HG03280 (cell line): ENCODE measurements around the gene NOL4L.

Experiments
- ATAC-seq: cut with Tn5 transposase; IDR thresholded peaks from one replicate; pipeline ENCODE4 v1.9.1; 2021; ENCODE audit warnings: mild to moderate bottlenecking, moderate library complexity; ENCODE audit not compliant: unreplicated experiment

Gene NOL4L

DNA sequence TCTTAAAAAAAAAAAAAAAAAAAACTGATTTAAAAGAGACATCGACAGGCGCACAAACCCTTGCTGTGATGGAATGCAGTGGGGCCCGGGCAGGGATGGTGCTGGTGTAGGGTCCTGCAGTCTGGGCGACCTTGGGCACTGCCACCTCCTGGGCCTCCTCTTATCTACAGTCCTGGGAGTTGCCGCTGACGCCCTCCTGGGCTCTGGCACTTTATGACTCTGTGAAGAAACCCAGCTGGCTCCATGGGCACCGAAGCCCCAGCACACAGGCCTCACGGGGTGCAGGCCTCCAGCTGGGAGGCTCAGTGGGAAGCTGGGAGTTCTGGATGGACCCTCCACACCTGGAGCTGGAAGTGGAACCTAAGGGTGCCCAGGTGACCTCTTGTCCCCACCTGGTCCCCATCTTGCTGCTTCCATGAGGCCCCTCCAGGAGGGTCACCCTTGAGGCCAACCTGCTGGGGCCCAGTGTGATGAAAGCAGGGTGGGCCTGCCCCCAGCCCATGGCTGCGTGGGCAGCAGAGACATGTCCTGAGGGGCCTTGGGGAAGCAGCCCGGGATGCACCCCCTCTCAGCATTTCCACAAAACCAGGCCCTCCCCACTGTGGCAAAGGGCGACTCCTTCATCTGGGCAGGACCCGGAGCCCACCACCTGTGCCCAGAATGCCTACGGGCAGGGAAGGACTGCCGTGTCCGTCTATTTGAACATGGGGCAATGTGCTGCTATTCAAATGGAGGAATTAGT, 122.1 kb downstream of the NOL4L start:
- no peak for ATAC-seq

DNA sequence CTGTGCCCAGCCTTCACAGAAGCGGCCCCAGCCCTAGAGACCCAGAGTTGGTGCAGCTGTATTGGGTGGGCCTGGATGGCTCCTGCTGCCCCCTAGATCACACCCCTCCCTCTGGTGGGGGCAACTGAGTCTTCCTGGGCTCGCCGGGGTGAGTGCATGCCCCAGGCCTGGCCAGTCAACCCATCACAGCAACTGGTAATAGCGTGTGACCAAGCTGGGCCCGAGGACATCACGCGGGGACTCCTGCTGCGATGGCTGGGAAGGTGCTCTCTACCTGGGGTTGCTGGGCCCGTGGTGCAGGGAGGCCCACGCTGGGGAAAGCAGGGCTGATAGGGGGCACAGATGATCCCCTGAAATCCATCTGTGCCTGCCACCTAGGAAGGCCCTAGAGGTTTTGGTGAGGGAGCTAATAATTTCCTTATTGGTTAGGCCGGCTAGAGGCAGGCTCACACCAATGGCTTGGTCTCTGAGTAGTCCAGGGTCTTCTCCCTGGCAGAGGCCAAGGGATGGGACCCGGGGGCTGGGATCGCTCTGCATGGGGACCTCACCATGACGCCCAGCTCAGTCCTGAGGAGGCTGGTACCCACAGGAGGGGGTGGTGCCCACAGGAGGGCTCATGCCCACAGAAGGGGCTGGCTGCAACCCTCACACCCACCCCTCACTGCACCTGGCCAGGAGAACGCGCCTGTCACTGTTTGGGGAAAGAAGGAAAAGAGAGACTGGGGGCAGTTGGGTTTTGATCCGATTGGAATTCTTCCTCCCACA, 123.1 kb downstream of the NOL4L start:
- no peak for ATAC-seq

DNA sequence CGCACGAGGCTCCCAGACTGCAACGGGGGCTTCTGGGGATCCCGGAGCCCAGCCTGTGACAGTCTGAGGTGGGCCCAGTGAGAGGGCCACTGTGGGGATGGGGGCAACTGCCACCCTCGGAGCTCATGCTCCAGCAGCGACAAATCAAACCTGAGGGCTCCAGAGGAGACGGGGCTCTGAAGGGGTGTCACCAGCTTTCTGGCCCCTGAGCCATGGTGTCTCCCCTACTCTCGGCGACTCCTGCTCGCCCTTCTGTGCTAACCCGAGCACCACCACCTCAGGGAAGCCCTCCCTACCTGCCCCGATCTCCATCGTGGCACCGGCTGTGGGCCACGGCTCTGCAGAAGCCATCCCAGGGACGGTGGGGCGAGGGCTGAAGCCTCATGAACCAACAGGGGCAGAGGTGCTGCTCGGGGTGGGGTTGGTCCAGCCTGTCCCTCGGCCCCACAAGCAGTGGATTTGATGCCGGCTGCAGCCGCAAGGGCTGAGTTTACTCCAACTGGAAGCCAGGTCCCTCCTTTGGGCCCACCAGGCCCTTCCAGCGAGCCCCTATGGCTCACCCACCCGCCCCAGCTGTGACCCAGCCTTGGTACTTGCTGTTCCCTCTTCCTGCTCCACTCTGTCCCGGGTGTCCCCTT, 124.3 kb downstream of the NOL4L start:
- no peak for ATAC-seq

DNA sequence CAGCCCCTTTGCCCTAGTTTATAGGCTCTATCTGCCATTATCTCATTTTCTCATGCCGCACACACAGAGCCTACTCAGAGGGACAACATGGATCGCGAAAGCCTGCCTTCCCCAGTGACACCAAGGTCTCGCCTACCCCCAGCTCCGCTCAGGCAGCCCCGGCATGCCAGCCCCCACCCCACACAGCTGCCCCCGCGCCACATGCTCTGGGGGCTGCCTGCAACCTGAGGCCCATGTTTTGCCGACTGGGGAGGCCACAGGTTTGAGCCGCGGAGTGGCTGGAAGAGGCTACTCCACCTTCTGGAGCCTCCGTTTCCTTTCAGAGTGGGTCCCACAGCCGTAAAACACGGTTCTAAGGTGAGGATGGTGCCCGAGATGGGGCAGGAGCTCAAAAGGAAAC, 124.9 kb downstream of the NOL4L start:
- no peak for ATAC-seq

DNA sequence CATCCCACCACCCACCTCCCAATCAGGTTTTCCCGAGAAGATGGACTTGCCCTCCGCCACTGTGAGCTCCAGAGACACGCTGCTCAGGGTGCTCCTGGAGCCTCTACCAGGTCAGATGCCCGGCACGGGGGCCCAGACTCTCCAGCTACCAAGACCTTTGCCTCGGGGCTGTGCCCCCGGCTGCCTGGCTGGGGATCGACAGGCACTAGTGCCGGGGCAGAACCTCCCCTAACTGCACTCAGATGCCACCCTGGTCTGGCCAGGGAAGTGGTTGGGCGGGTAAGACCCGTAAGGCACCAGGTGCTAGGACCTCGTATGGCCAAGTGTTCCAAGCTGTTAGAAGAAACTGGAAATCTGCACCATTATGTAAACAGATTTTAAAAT, 126.3 kb downstream of the NOL4L start:
- no peak for ATAC-seq

DNA sequence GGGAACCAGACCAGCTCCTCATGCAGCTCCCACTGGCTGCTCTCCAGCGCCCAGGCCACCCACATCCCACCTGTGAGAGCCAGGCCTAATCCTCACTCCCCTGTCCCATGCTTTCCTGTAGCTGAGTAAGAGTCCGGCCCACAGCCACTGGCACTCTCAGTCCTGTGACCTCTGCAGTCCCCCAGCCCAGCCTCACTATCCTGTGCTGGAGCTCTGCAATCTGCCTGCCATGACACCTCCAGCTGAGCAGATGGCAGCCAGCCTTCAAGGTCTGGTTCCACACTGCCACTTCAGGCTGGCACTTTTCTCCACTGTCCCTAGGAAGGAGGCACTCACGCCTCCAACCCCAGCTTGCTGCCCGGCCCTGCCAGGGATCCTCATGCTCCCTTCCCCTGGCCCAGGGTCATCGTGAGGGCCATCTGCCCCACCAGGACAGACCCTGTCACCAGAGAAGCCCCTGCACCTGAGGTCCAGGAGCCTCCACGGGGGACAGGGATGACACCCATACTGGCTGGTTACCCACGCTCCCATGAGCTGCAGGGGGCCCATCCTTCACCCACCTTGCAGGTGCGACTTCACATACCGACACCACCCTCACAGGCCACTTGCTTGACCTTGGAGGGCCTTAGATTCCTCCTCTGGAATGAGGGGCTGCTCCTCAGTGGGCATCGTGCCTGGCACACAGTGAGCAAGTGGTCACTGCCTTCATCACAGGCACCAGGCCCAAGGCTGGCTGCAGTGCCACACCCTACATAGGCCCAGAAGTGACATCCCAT, 126.9 kb downstream of the NOL4L start:
- no peak for ATAC-seq

DNA sequence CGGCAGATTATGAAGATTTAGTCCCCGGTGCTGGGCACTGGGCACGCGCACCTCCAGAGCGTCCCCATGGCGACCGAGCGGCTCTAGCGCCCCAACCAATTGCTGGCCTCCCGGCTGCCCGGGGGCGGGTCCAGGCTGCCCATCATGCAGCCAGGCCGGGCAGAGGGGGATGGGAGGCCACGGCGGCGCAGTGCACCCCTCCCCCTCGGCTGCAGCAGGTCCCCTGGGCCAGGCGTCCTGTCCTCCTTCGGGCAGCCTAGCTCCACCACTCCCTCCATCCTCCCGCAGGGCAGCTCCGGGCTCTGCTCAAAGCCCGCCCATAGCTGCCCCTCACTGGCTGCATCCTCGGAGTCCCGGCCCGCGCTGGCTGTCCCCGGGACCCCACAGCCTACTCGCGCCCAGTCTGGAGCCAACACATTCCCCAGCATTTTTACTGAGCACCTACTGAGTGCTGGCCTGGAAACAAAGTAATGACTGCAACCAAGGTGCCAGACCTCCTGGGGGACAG, 127.6 kb downstream of the NOL4L start:
- no peak for ATAC-seq

DNA sequence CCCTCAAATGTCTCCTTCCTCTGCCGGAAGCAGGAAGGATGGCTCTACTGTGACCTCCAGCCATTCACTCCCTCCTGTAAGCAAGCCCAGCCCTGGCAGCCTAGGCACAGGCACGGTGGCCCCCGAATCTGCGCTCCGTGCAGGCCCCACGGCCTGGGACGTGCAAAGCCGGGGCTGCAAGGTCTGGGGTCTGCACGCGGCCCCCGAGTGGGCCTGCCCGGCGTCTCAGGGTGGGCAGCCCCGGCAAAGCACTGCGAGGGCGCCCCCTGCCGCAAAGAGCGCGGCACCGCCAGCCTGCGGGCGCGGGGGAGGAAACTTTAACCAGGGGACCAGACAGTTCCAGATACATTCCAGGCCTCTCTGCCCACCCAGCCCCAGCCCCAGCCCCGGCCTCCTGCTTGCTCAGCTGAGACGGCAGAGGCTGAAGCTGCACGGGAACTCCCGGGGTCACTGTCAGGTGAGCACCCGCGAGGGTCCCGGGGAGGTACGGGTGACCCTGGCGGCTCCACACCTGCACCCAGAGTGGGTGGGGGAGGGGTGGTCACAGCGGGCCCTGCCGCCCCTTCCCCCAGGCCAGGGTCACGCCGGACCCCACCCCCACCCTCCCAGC, 128.2 kb downstream of the NOL4L start:
- ATAC-seq, result no peak

DNA sequence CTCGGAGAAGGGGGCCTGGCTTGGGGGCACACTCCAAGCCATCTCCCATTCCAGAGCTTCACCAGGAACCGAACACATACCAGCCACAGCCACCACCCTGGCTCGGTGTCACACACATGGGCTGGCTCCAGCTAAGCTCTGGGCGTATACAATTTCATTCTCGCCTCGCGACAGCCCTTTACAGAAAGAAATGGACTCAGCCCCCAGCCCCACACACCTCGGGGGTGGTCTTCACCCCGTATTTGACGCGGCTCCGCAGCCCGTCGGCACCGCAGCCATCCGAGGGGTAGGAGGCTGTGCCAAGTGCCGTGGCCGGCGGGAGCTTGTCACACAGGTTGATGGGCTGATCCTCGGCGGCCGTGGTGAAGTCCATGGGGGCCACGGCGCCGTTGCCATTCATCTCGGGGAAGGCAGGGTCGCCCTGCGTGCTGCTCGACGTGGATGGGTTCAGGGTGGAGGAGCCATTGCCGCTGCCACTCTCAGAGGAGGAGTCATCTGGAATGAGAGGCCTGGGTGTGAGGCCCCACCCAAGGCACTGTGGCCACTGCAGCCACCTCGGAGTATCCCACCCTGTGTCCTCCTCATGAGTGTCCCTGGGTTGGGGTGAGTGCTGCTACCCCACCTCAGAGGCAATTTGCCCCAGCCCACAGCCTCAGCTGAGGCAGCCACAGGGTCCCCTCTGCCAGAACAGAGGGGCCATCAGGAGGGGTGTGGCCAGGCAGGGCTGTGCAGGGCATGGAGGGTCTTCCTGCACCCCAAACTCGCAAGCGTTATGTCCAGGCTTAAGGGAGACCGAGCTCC, 129.0 kb downstream of the NOL4L start:
- ATAC-seq, result no peak

DNA sequence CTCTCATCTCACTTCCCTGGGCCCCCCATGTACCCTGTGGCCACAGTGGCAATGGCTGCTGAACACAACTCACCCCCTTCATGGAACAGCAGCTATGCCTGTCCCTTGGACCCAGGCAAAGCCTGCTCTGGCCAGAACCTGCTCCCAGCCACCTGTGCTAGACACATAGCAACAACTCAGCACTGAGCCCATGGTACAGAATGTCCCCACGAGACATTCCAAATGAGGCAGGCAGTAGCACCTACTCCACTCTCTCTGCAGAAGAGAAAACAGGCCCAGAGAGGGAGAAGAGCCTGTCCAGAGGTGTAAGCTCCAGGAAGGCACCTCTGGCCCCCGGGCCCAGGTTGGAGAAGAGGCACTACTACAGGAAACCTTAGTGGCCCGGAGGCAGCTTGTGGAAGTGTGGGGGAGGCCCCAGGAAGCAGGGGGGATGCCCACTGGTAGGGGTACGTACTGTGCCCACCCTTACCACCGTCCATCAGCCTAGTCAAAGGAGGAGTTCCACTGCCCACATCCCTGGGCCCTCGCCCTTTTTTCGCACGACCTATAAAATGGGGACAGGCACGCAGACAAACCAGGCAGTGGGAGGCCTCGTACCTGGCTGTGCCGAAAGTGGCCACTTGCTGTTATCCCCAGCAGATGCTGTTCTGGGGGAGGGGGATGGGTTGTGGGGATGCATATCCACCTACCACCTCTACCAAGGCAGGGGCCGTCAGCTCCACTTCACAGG, 129.8 kb downstream of the NOL4L start:
- no peak for ATAC-seq

DNA sequence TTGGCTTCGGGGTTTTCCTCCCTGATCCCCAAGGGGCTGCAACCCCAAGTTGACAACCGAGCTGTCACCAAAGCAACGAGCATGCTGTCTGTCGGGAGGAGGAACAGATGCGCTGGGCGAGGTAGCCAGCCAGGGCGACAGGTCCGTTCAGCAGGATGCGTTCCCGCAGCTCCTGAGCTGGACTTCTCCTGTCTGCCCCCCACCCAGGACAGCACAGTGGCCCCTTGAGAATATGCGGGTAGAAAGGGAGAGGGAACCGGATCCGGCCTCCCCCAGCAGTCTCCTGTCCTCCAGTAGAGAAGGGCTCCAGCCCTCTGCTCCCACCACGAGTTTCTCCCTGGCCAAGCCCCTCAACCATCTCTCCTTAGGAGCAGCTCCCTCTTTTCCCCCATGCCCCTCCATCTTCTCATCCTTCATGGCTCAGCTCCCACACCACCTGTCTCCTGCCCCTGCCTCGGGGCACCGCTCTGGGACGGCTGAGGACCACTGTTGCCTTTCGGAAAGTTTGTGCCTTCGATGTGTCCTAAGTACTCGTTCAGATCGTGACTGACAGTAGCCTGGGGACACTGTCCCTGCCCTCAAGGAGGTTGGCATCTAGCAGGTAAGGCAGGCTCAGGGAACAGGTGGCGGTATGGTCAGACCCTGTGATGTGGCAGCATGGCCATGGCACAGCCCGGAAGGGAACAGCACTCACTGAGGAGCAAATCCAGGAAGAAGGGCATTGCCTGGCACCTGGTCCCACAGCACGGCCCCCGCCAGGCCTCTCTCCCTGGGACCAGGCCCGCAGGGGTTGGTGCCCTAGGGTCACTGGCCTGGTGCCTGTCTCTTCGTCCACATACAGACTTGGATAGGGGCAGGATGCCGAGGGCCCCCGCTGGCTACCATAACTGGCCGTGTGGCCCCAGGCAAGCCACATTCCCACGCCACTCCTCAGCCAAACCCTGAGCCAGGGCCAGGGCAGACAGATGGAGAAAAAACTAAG, 130.7 kb downstream of the NOL4L start:
- ATAC-seq, result no peak

DNA sequence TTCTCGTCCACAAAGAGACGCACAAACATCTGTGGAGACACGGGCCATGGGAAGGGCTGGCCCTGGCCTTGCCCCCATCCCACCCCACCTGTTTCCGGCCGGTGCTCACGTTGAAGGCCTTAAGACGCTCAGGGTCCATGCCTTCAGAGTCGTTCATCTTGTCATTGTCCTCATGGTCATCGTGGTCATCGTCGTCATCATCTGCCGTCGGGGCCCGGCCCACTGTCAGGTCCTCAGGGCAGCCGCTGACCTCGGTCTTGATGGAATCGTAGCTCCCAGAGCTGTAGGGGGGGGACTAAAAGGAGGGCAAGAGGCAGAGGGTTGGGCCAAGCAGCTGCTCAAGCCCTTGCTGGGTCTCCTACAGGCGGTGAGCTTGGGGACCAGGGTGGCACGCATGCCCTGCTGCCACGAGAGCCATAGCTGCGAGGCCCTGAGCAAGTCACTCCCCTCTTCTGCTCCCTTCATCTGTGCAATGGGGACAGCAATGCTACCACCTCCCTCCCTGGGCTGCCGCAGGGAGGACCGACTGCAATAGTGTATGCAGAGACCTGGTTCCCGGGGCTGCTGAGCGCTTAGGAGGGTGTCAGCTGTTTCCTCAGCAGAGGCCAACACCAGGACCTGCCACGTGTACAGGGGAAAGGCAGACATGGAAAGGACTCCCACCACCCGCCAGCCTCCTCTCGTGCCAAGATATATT, 131.5 kb downstream of the NOL4L start:
- ATAC-seq, result no peak

DNA sequence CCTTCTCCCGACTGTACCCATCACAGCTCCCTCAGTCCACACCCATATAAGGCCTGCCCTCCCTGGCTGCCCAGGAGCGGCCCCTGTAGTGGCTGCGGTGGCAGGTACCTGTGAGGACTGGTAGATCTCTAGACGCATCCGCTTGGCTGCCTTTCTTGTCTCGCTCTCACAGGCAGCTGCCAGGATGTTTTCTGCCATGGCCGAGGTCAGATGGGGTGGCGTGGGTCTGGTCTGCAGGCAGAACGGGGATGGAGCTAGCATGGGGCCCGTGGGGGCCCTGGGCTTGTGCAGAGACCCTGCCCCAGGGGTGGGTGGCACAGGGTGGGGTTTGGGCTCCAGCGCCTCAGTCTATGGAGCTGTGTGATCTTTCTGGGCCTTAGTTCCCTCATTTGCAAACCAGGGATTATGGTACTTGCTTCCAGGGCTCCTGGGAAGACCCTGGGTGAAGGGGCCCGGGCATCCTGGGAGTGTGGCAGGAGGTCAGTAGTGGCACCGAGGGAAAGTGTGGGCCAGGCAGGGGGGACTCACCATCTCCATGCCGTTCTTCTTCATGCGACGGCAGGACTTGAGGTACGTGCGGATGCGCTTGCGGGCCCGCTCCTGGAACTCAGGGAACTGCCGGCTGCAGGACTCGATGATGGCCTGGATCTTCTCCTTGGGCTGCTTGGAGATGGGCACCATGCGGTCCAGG, 132.2 kb downstream of the NOL4L start:
- no peak for ATAC-seq

DNA sequence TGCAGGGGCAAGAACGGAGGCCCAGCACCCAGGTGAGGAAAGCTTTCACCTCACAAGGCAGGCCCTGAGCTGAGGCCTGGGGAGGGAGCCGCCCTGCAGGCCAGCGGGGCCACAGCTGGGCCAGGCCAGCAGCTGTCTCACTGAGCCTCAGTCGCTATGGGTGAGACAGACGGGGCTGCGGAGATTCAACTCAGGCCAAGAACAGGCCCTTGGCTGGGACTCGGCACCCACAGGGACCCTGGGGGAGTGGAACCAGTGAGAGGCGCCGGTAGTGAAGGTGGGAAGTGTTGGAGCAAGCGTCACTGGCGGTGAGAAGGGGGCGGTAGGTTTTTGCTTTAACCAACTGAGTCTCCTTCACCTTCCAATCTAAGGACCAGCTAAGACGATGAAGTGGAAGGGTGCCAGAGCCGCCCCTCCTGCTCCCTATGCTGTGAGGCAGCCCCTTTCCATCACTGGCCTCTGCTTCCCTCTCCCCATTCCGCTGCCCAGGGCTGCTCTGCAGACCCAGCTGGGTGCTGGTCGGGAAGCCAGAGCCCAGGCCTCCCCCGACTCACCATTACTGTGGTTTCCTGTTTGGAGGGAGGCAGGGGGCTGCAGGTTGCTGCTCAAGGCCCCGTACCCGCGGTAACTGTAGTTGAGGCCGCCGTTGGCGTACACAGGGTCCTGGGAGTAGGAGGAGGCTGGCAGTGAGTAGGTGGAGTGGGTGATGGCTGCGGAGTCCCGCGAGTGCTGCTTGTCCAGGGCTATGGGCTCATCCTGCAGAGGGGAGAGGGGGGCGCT, 133.3 kb downstream of the NOL4L start:
- no peak for ATAC-seq

DNA sequence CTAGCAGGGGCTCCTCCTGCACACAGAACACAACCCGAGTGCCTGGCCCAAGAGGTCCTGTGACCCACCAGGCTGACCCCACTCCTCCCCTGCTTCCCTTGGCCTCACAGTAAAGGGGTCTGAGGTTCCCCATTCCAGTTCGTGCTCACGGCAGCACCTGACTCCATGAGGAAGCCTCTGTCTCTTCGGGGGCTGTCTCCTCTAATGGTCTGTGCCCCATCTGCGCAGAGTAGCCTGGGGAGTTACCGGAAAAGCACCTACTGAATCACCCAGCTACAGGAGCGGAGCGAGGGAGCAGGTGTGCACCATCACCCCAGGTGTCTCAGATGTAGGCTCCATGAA, 133.8 kb downstream of the NOL4L start:
- no peak for ATAC-seq

DNA sequence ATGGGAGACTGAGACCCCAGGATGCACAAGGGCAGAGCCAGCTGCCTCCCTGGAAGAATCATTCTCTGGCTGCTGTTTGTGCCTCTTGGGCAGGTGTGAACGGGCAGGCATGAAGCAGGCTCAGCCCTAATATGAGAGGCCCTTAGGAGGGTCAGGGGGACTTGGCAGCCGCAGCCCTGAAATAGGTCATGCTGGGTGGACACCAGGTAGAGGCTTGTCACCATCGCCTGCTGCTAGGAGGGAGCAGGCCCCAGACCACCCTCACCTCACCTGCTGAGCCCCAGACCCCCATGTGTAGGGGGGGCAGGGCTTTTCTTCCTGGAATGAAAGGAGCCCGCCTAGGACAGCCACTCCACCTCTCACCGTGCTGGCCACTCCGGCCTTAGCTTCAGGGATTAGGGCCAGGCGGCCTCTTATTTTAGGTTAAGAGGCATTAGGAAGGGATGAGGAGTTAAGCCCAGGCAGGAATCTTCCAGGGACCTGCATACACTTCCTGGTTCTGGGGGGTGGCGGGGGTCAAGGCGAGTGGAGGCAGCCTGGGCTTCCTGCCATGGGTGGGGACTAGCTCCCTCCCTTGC, 134.6 kb downstream of the NOL4L start:
- ATAC-seq, result no peak
